Hematopoietic multipotent progenitor cell treated with erythropoietin and hydrocortisone succinate and interleukin-3 and kit ligand, for 6 days (in vitro differentiated cells): Measurements from ENCODE around the gene ELK1.
"Not testable (repeated sequence)": the region's sequence is repeated elsewhere in the genome, so short reads cannot be mapped to it uniquely, and the experiment has no call there.

ENCODE experiments used
- DNase-seq: peaks from one replicate; pipeline ENCODE4 v3.0.0-alpha.2; 2015

Gene ELK1, protein sequence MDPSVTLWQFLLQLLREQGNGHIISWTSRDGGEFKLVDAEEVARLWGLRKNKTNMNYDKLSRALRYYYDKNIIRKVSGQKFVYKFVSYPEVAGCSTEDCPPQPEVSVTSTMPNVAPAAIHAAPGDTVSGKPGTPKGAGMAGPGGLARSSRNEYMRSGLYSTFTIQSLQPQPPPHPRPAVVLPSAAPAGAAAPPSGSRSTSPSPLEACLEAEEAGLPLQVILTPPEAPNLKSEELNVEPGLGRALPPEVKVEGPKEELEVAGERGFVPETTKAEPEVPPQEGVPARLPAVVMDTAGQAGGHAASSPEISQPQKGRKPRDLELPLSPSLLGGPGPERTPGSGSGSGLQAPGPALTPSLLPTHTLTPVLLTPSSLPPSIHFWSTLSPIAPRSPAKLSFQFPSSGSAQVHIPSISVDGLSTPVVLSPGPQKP

GRCh38 chrX:47650164-47651042, at the start of gene ELK1:
TSS of gene ELK1 (minus strand) at chrX:47650563. CDS start at chrX:47641441, 9,122 bp downstream.
- peak; percentile 95 for DNase-seq

- DNase-seq, result no peak
These were observed 46.8 kb upstream of the ELK1 start for GRCh38 chrX:47697181-47697580.

DNA sequence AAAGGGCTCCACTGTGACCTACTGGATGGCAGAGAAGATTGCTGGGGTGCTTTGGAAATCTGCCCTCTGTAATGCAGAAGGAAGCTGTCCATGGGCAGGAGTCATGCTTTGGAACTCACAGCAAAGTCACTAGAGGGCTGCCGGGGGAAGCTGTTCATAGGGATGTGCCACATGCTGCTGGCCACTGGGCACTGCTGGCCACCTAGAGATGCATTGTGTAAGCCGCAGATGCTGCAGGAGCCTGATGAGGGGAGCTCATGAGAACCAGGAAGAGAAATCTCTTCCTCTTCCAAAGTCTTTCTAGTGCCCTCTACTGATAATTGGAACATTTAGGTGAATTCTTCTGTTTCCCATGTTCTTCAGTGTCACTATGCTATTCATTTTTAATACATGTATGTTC, 39.8 kb upstream of the ELK1 start:
- DNase-seq, result no peak

GRCh38 chrX:47687263-47687662, 36.9 kb upstream of the ELK1 start:
- DNase-seq, result no peak

GRCh38 chrX:47683829-47684205, 33.5 kb upstream of the ELK1 start:
- DNase-seq, result no peak

DNA sequence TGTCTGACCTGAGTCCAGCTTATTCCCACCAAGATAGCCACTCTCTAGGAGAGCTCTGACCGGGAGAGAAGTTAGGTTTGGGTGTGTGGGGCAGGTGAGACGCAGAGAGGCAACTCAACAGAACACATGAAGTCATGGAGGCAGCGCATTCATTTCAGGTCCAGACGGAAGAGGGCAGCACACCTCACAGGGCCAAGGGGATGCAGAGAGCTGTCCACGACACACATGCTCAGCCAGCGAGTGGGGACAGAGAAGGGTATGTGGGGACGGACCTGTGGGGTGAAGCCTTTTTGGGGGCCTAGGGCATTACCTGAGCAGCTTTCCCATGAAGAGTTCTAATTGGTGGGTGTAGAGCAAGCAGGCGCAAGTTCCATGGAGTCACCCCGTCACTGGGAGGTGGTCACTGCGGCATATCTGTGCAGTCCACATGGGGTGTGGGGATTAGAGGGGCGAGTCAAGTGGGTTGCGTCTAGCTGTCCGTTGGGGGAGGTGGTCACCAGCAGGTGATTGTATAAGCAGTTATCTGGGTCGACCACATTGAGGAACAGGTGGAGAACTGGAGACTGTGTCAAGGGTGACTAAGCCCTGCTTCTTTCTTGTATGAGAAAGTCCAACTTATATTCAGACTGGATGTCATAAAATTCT, 32.9 kb upstream of the ELK1 start:
- DNase-seq, result peak; percentile 72

GRCh38 chrX:47675959-47676859, 25.8 kb upstream of the ELK1 start:
- DNase-seq, result peak; percentile 72

DNA sequence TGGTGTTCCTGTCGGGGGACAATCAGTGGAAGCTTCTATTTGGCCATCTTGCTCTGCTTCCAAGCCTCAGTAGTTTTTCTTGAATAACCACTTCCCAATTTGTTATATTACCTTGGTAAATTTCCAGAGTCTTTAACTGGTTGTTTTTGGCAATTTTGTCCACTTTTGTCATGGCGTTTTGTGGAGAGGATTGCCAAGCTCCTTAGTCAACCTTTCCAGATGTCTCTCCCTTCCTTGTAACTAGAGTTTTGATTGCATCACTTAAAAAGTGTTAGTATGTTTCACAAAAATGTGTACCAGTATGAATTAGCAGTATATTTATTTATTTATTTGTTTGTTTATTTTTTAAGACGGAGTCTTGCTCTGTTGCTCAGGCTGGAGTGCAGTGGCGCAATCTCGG, 24.4 kb upstream of the ELK1 start:
- no peak for DNase-seq

GRCh38 chrX:47665797-47666196, 15.4 kb upstream of the ELK1 start:
- not testable (repeated sequence) for DNase-seq

DNA sequence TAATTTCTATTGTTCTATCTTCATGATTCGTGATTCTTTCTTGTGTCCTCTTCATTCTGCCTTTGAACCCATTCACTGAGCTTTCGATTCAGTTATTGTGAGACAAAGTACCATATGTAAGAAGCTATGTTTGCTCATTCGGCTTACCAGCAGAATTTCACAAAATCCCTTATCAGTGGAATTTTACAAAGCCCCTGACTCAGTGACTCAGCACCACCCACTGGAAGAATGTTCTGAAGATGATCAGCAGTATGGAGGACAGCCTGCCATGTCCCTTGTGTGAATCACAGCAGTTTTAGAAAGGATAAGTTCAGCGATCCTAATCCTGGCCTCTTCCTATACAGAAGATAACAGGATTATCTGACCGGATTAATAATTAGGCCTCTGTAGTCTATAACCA, 14.4 kb upstream of the ELK1 start:
- no peak for DNase-seq

GRCh38 chrX:47662144-47662657, 11.8 kb upstream of the ELK1 start:
- DNase-seq, result peak; percentile 61

DNA sequence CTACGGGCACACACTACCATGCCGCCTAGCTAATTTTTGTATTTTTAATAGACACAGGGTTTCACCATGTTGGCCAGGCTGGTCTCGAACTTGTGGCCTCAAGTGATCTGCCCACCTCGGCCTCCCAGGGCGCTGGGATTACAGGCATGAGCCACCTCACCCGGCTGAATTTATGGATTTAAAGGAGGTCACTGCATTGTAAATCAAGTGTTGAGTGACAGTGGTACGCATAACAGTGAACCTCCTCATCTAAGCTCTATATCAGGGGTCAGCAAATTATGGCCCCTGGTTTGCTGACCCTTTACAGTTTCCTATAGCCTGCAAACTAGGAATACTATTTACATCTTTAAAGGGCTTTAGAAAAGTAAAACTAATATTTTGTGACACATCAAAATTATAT, 11.2 kb upstream of the ELK1 start:
- DNase-seq, result no peak

DNA sequence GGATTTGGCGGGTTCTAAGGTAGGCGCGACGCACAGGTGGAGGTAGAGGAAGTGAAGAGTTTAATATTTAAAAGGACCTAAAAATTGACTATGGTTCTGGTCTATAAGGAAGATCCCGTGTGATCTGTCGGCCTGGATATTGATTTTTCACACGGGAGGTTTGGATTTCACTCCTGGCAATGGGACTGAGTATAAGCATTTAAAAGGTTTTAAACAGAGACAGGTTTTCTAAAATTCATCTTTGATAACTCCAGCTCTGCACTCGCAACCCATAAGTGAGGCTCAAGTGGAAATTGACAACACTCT, 9.0 kb upstream of the ELK1 start:
- DNase-seq, result no peak

DNA sequence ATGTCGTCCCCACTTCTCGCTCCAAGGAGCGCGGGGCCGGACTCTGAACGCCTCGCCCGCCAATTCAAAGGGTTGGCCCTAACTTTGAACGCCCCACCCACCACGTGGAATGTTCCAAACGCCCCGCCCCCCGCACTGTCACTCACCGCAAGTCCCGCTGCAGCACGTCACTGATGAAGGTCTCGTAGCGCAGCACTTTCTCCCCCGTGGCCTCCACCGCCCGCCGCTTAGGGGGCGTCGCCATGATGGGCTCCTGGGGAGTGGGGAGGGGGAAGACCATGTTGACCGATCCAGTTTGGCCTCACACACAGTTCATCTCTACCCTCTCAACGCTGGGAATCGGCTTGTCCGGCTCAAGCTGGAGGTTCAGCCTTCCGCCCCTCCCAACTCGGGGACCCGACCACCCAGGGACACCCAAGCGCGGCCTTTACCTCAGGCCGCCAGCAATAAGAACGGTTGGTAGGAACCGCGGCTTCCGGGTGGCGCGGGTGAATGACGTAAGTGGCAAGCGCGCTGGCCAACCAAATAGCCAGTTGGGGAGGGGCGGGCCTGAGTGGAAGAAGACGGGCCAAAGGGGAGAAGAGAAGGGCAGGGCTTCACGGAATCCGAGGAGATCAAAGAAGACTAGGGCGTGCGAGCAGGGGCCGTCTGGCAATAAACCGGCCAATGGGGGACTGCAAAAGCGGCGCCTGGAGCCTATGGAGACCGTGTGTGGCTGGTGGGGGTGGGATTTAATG, 8.5 kb upstream of the ELK1 start, which contains the start of gene UXT:
Gene UXT, minus strand, starts transcription at position 497 of the 737 bp plus-strand sequence. Its CDS starts 253 bp downstream, at position 244.
- peak; percentile 94 for DNase-seq

GRCh38 chrX:47658301-47658683, 7.9 kb upstream of the ELK1 start:
- no peak for DNase-seq

- no peak for DNase-seq
These were observed 911 bp upstream of the ELK1 start for GRCh38 chrX:47651043-47651905.

- DNase-seq, result no peak
These were observed 591 bp downstream of the ELK1 start for GRCh38 chrX:47649781-47650163.

GRCh38 chrX:47649271-47649670, 1.1 kb downstream of the ELK1 start:
- no peak for DNase-seq

DNA sequence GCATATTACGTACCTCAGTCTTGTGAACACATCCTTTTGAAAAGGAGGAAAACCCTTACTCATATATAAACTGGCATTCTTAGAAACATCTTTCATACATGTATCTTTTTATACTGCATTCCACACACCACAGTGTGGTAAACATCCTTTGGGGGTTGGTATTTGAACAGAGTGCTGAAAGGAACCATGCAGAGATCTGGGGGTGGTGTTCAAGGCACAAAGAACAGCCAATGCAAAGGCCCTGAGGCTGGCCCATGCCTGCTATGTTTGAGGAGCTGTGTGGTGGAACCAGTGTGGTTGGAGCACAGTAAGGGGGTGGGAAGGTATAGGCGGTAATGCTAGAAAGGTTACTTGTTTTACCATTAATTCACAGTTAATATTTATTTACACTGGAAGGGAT, 2.0 kb downstream of the ELK1 start:
- DNase-seq, result no peak

- no peak for DNase-seq
These were observed 3.7 kb downstream of the ELK1 start for GRCh38 chrX:47646636-47647035.

GRCh38 chrX:47645530-47645929, 4.8 kb downstream of the ELK1 start:
- DNase-seq, result no peak
